ENCODE measurements around the gene MAGI1. TPM values are rescaled to one million over a fixed set of nuclear protein-coding genes. Genes with fewer than 3 reads are reported as not detected.

MAGI1 gene
- total and polyA plus RNA-seq, 2 donors (not counting 1 experiment from before 2014, with no cell fraction given): 0.10 to 0.22 TPM

DNA sequence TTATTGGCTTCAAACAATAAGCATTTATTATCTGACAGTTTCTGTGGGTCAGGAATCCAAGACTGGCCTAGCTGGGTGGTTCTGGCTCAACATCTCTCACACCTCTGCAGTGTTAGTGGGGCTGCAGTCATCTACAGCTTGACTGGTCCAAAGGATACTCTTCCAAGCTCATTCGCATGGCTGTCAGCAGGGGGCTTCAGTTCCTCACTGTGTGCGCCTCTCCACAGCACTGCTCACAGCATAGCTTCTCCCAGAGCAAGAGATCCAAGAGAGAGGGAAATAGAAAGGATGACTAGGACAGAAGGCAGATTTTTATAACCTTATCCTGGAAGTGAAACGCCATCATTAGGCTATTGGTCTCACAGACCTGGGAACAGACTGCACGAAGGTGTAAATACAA is 64.2 kb downstream of the MAGI1 start:
- no peaks in the 10 kb centered on the region for H3K36me3 ChIP-seq (replicated peaks in 1 of 2; ENCODE audit: control extremely low read depth in 1 of 2, control insufficient read depth in 1 of 2, extremely low read depth in 1 of 2, insufficient read depth in 2 of 2, low read length in 1 of 2)
- Mint-ChIP-seq H3K4me3 (no peak overlapping the region), H3K4me1 (no peaks in the 10 kb centered on the region), H3K27me3 (no peaks in the 10 kb centered on the region), H3K9me3 (ENCODE audit: insufficient read depth) (no peaks in the 10 kb centered on the region), H3K27ac (no peak overlapping the region)
- no peaks in the 10 kb centered on the region for H3K4me1 ChIP-seq (ENCODE audit: control insufficient read depth in 2 of 2, insufficient read depth in 2 of 2, low read length in 2 of 2)
- no peak for DNase-seq
- H3K79me2 ChIP-seq (ENCODE audit: control insufficient read depth, insufficient read depth, low read length): no peaks in the 10 kb centered on the region
- no CpG with 5 or more reads among the region's 4 CpGs for WGBS (ENCODE audit: insufficient coverage)
- no peak overlapping the region for H3K4me2 ChIP-seq (replicated peaks; ENCODE audit: low read depth, low read length, poor library complexity, severe bottlenecking)
- H4K20me1 ChIP-seq (ENCODE audit: control insufficient read depth, insufficient read depth, low read length, poor library complexity, severe bottlenecking): no peaks in the 10 kb centered on the region
- H3K9me3 ChIP-seq (ENCODE audit: control extremely low read depth in 1 of 3, control insufficient read depth in 2 of 3, insufficient read depth in 1 of 3, low read length in 2 of 3): peaks cover 0 to 3% (median 0%) of the 10 kb centered on the region in 3 donors
- ChIA-PET CTCF (no interaction called here), POLR2A (no interaction called here)
- ATAC-seq (ENCODE audit: low read depth): no peak
- no peak overlapping the region for H3K27ac ChIP-seq (ENCODE audit: low read length in 2 of 2)
- H2AFZ ChIP-seq (ENCODE audit: insufficient read depth, low read depth, low read length, poor library complexity, severe bottlenecking): no peak overlapping the region
- no peak overlapping the region for H3K9ac ChIP-seq (ENCODE audit: low read length)
- no peaks in the 10 kb centered on the region for H3K27me3 ChIP-seq (replicated peaks in 1 of 4; ENCODE audit: control extremely low read depth in 1 of 4, control insufficient read depth in 3 of 4, insufficient read depth in 4 of 4, low read length in 3 of 4)
- no peak overlapping the region for H3K4me3 ChIP-seq (ENCODE audit: control extremely low read depth in 1 of 5, extremely low read depth in 1 of 5, insufficient read depth in 1 of 5, low read depth in 2 of 5, low read length in 4 of 5)
- TF ChIP-seq, protein P1, sequence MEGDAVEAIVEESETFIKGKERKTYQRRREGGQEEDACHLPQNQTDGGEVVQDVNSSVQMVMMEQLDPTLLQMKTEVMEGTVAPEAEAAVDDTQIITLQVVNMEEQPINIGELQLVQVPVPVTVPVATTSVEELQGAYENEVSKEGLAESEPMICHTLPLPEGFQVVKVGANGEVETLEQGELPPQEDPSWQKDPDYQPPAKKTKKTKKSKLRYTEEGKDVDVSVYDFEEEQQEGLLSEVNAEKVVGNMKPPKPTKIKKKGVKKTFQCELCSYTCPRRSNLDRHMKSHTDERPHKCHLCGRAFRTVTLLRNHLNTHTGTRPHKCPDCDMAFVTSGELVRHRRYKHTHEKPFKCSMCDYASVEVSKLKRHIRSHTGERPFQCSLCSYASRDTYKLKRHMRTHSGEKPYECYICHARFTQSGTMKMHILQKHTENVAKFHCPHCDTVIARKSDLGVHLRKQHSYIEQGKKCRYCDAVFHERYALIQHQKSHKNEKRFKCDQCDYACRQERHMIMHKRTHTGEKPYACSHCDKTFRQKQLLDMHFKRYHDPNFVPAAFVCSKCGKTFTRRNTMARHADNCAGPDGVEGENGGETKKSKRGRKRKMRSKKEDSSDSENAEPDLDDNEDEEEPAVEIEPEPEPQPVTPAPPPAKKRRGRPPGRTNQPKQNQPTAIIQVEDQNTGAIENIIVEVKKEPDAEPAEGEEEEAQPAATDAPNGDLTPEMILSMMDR (IDR thresholded peaks at IDR 0.05): no peak
- TF ChIP-seq EZH2 (IDR thresholded peaks at IDR 0.05; ENCODE audit: borderline replicate concordance, insufficient read depth, low read depth, low read length, poor library complexity, severe bottlenecking): no peak
- intact Hi-C loops (cut with micrococcal nuclease): no loop called here

DNA sequence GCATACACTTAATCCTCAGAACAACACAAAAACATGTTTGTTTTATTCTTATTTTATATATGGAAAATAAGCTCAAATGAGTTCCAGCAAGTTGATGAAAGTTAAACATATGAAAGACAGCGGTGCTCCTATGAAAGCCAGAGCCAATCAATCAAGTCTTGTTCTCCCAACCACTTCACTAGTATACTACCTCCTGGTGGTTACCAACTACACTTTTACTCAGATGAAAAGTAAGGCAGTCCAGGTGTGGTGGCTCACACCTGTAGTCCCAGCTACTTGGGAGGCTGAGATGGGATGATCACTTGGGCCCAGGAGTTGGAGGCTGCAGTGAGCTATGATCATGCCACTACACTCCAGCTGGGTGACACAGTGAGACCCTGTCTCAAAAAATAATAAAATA is 66.0 kb downstream of the MAGI1 start:
- DNase-seq (no peak), ATAC-seq (ENCODE audit: low read depth) (no peak)
- WGBS (ENCODE audit: insufficient coverage): 100% methylated on average over 1 of the region's 1 CpG
- Mint-ChIP-seq H3K27ac (no peak overlapping the region), H3K27me3 (no peaks in the 10 kb centered on the region), H3K4me3 (no peak overlapping the region), H3K9me3 (ENCODE audit: insufficient read depth) (no peaks in the 10 kb centered on the region), H3K4me1 (no peaks in the 10 kb centered on the region)
- intact Hi-C loops (cut with micrococcal nuclease): no loop called here
- Histone ChIP-seq H2AFZ (ENCODE audit: insufficient read depth, low read depth, low read length, poor library complexity, severe bottlenecking) (no peak overlapping the region), H3K27ac (ENCODE audit: low read length in 2 of 2) (no peak overlapping the region), H3K27me3 (replicated peaks in 1 of 4; ENCODE audit: control extremely low read depth in 1 of 4, control insufficient read depth in 3 of 4, insufficient read depth in 4 of 4, low read length in 3 of 4) (no peaks in the 10 kb centered on the region), H3K4me3 (ENCODE audit: control extremely low read depth in 1 of 5, extremely low read depth in 1 of 5, insufficient read depth in 1 of 5, low read depth in 2 of 5, low read length in 4 of 5) (no peak overlapping the region), H4K20me1 (ENCODE audit: control insufficient read depth, insufficient read depth, low read length, poor library complexity, severe bottlenecking) (no peaks in the 10 kb centered on the region), H3K9ac (ENCODE audit: low read length) (no peak overlapping the region), H3K4me1 (ENCODE audit: control insufficient read depth in 2 of 2, insufficient read depth in 2 of 2, low read length in 2 of 2) (no peaks in the 10 kb centered on the region), H3K9me3 (ENCODE audit: control extremely low read depth in 1 of 3, control insufficient read depth in 2 of 3, insufficient read depth in 1 of 3, low read length in 2 of 3) (peaks cover 0 to 3% (median 0%) of the 10 kb centered on the region in 3 donors), H3K4me2 (replicated peaks; ENCODE audit: low read depth, low read length, poor library complexity, severe bottlenecking) (no peak overlapping the region), H3K36me3 (replicated peaks in 1 of 2; ENCODE audit: control extremely low read depth in 1 of 2, control insufficient read depth in 1 of 2, extremely low read depth in 1 of 2, insufficient read depth in 2 of 2, low read length in 1 of 2) (no peaks in the 10 kb centered on the region), H3K79me2 (ENCODE audit: control insufficient read depth, insufficient read depth, low read length) (no peaks in the 10 kb centered on the region)
- CTCF ChIA-PET: interaction anchor here (0.7 kb wide), 1 partner anchor 15 kb away, joined by 3 read pairs; no protein-coding TSS in a partner anchor
- POLR2A ChIA-PET: no interaction called here
- TF ChIP-seq, protein P1 (IDR thresholded peaks at IDR 0.05): no peak
- no peak for TF ChIP-seq EZH2 (IDR thresholded peaks at IDR 0.05; ENCODE audit: borderline replicate concordance, insufficient read depth, low read depth, low read length, poor library complexity, severe bottlenecking)
